ENCODE results near the gene BMP6. TPM values are rescaled to one million over a fixed set of nuclear protein-coding genes. Genes with fewer than 3 reads are reported as not detected.

The BMP6 gene
- total and polyA plus RNA-seq, 2 of the 8 experiments (the other 6 are each of a cell fraction or from before 2014, with no cell fraction given) = 2.0 to 2.1 TPM

- no peak overlapping the region for H3K4me2 ChIP-seq (ENCODE audit: insufficient read depth in 1 of 2, low read depth in 2 of 2, low read length in 2 of 2)
- no peak overlapping the region for H3K27ac ChIP-seq (ENCODE audit: low read depth, low read length)
- H3K23me2 ChIP-seq (ENCODE audit: low read depth, low read length) = no peaks in the 10 kb centered on the region
- H2BK120ac ChIP-seq (replicated peaks; ENCODE audit: low read depth, low read length) = no peak overlapping the region
- H2BK20ac ChIP-seq (ENCODE audit: low read length) = no peak overlapping the region
- no peaks in the 10 kb centered on the region for H3K9me3 ChIP-seq (ENCODE audit: insufficient read depth in 2 of 2, low read depth in 1 of 2, low read length in 1 of 2)
- no peak overlapping the region for H2AFZ ChIP-seq (ENCODE audit: low read length)
- 0 out of 4 replicates have a peak, but pooled peaks cover 0 to 3% of the 10 kb centered on the region in 2 experiments for H3K79me2 ChIP-seq (ENCODE audit: control insufficient read depth in 1 of 2, insufficient read depth in 2 of 2, low read length in 2 of 2)
- no peak overlapping the region for H2AK5ac ChIP-seq (ENCODE audit: low read depth, low read length)
- DNase-seq (ENCODE audit: low read depth in 1 of 2, low spot score in 2 of 2) = no peak
- H2BK5ac ChIP-seq (ENCODE audit: low read depth, low read length) = no peak overlapping the region
- H3K23ac ChIP-seq (ENCODE audit: insufficient read length) = no peak overlapping the region
- no peak overlapping the region for H3K14ac ChIP-seq (ENCODE audit: insufficient read length)
- POLR2A ChIA-PET (ENCODE audit: partially characterized antibody) = no interaction called here
- H3K56ac ChIP-seq (replicated peaks; ENCODE audit: insufficient read length, low read depth, low read length) = no peak overlapping the region
- no peaks in the 10 kb centered on the region for H4K20me1 ChIP-seq (replicated peaks in 1 of 2; ENCODE audit: control insufficient read depth in 1 of 2, insufficient read depth in 2 of 2, low read length in 2 of 2)
- CTCF ChIA-PET (ENCODE audit: partially characterized antibody) = interaction anchor here (1.1 kb wide), 1 partner anchor 145 kb away, joined by 3 read pairs; no protein-coding TSS in a partner anchor
- H3K18ac ChIP-seq (ENCODE audit: extremely low read depth, low read length) = no peak overlapping the region
- H4K8ac ChIP-seq (ENCODE audit: extremely low read depth, insufficient read depth, low read length) = no peak overlapping the region
- H3K79me1 ChIP-seq (ENCODE audit: low read depth, low read length) = no peaks in the 10 kb centered on the region
- H2BK12ac ChIP-seq (ENCODE audit: low read depth, low read length) = no peak overlapping the region
- no peaks in the 10 kb centered on the region for H3K36me3 ChIP-seq (ENCODE audit: control insufficient read depth in 2 of 4, insufficient read depth in 4 of 4, low read length in 3 of 4)
- no peak overlapping the region for H3K9ac ChIP-seq (replicated peaks in 1 of 4; ENCODE audit: extremely low read depth in 1 of 4, low read depth in 3 of 4, low read length in 3 of 4)
- TF ChIP-seq CBX8 (IDR thresholded peaks at IDR 0.05; ENCODE audit: borderline replicate concordance, low read depth, low read length) = no peak
- TF ChIP-seq SIN3A (conservative IDR thresholded peaks at IDR 0.05 in 1 of 2, IDR thresholded peaks at IDR 0.05 in 1 of 2; ENCODE audit: low read depth in 1 of 2, low read length in 2 of 2) = no peak
- no peak for TF ChIP-seq BCL11A (IDR thresholded peaks at IDR 0.05; ENCODE audit: low read depth in 2 of 2, low read length in 2 of 2)
- TF ChIP-seq ZNF274 (IDR thresholded peaks at IDR 0.05; ENCODE audit: borderline replicate concordance, extremely low read depth, low read length) = no peak
- no peak for TF ChIP-seq CHD1 (IDR thresholded peaks at IDR 0.05; ENCODE audit: low read depth, low read length)
- no peak for TF ChIP-seq USF2 (IDR thresholded peaks at IDR 0.05; ENCODE audit: low read length)
- TF ChIP-seq RAD21 (IDR thresholded peaks at IDR 0.05 in 1 of 2, conservative IDR thresholded peaks at IDR 0.05 in 1 of 2; ENCODE audit: low read depth in 2 of 2, low read length in 2 of 2) = no peak
- no peak for TF ChIP-seq NANOG (IDR thresholded peaks at IDR 0.05; ENCODE audit: insufficient read depth, low read depth, low read length, poor library complexity, severe bottlenecking)
- H4K5ac ChIP-seq (ENCODE audit: insufficient read length, low read depth, low read length) = no peak overlapping the region
- H3K27me3 ChIP-seq (replicated peaks in 1 of 4; ENCODE audit: control insufficient read depth in 3 of 4, extremely low read depth in 1 of 4, insufficient read depth in 3 of 4, low read length in 3 of 4) = no peaks in the 10 kb centered on the region
- 89 to 100% methylated on average over 1 to 3 of the region's 3 CpGs for WGBS, 2 experiments (ENCODE audit: extremely low coverage in 1 of 2, insufficient coverage in 1 of 2, insufficient read length in 1 of 2, insufficient replicate concordance in 2 of 2, low coverage in 1 of 2, low lambda C conversion rate in 2 of 2, missing lambda C conversion rate in 1 of 2)
- no peak overlapping the region for H3K4ac ChIP-seq (replicated peaks; ENCODE audit: insufficient read length, low read depth, low read length)
- no peak for FAIRE-seq
- no peak overlapping the region for H3K4me3 ChIP-seq (ENCODE audit: extremely low read depth in 1 of 4, insufficient read depth in 2 of 4, low read depth in 3 of 4, low read length in 4 of 4)
- no peaks in the 10 kb centered on the region for H3K4me1 ChIP-seq (replicated peaks in 1 of 4; ENCODE audit: control insufficient read depth in 3 of 4, insufficient read depth in 4 of 4, low read length in 3 of 4)
- no peak overlapping the region for H4K91ac ChIP-seq (replicated peaks; ENCODE audit: insufficient read length, low read length)
- no peak overlapping the region for H2BK15ac ChIP-seq (ENCODE audit: low read length)
Observed at GRCh38 chr6:7819431-7820015, 93.6 kb downstream of the BMP6 start.

All from H1 (cell line).